8988T (cell line): ENCODE data around the gene OR2T34.
"Not testable (repeated sequence)": the region's sequence is repeated elsewhere in the genome, so short reads cannot be mapped to it uniquely, and the experiment has no call there.

ENCODE experiments used
- DNase-seq: peaks from one replicate; pipeline ENCODE4 v3.0.0; 2011

Gene OR2T34

GRCh38 chr1:248551027-248551426 lies 23.5 kb downstream of the OR2T34 start:
- not testable (repeated sequence) for DNase-seq

GRCh38 chr1:248547383-248547782 lies 27.2 kb downstream of the OR2T34 start:
- DNase-seq = not testable (repeated sequence)

- not testable (repeated sequence) for DNase-seq
These were observed 37.1 kb downstream of the OR2T34 start for GRCh38 chr1:248537449-248537848.
